ENCODE data around the gene BBS7.

Gene BBS7

GRCh38 chr4:121817006-121817405, 53.3 kb downstream of the BBS7 start:
- Histone ChIP-seq H3K9me3 (no peaks in the 10 kb centered on the region), H3K4me3 (ENCODE audit: low read depth in 1 of 2, low read length in 1 of 2) (no peak overlapping the region), H3K36me3 (peaks cover 56% of the 10 kb centered on the region), H3K27ac (no peak overlapping the region), H3K4me1 (ENCODE audit: control insufficient read depth in 1 of 2, insufficient read depth in 1 of 2, low read depth in 1 of 2, low read length in 1 of 2) (peaks cover 4 to 5% of the 10 kb centered on the region in 2 experiments), H3K27me3 (no peaks in the 10 kb centered on the region)
- no peak for TF ChIP-seq CTCF (IDR thresholded peaks at IDR 0.05)

- no peak for TF ChIP-seq CTCF (IDR thresholded peaks at IDR 0.05)
- Histone ChIP-seq H3K4me1 (ENCODE audit: control insufficient read depth in 1 of 2, insufficient read depth in 1 of 2, low read depth in 1 of 2, low read length in 1 of 2) (no peaks in the 10 kb centered on the region), H3K36me3 (peaks cover 76% of the 10 kb centered on the region), H3K27ac (no peak overlapping the region), H3K27me3 (no peaks in the 10 kb centered on the region), H3K9me3 (no peaks in the 10 kb centered on the region), H3K4me3 (ENCODE audit: low read depth in 1 of 2, low read length in 1 of 2) (no peak overlapping the region)
Observed at GRCh38 chr4:121814756-121815155, 55.5 kb downstream of the BBS7 start.

- Histone ChIP-seq H3K27ac (no peak overlapping the region), H3K4me1 (ENCODE audit: control insufficient read depth in 1 of 2, insufficient read depth in 1 of 2, low read depth in 1 of 2, low read length in 1 of 2) (no peaks in the 10 kb centered on the region), H3K27me3 (no peaks in the 10 kb centered on the region), H3K4me3 (ENCODE audit: low read depth in 1 of 2, low read length in 1 of 2) (no peak overlapping the region), H3K36me3 (peaks cover 69% of the 10 kb centered on the region), H3K9me3 (no peaks in the 10 kb centered on the region)
- no peak for TF ChIP-seq CTCF (IDR thresholded peaks at IDR 0.05)
Observed at GRCh38 chr4:121811122-121811521, 59.2 kb downstream of the BBS7 start.

- no peak for TF ChIP-seq CTCF (IDR thresholded peaks at IDR 0.05)
- Histone ChIP-seq H3K4me1 (ENCODE audit: control insufficient read depth in 1 of 2, insufficient read depth in 1 of 2, low read depth in 1 of 2, low read length in 1 of 2) (peaks cover 4 to 6% of the 10 kb centered on the region in 2 experiments), H3K9me3 (no peaks in the 10 kb centered on the region), H3K27me3 (no peaks in the 10 kb centered on the region), H3K36me3 (peaks cover 30% of the 10 kb centered on the region), H3K4me3 (ENCODE audit: low read depth in 1 of 2, low read length in 1 of 2) (no peak overlapping the region), H3K27ac (no peak overlapping the region)
Observed at GRCh38 chr4:121806411-121806810, 63.9 kb downstream of the BBS7 start.

GRCh38 chr4:121801715-121802075, 68.6 kb downstream of the BBS7 start:
- Histone ChIP-seq H3K9me3 (no peaks in the 10 kb centered on the region), H3K27me3 (peaks cover 6% of the 10 kb centered on the region), H3K4me3 (ENCODE audit: low read depth in 1 of 2, low read length in 1 of 2) (peak overlapping the region; percentile 69 to 82), H3K27ac (peak overlapping the region; percentile 87), H3K4me1 (ENCODE audit: control insufficient read depth in 1 of 2, insufficient read depth in 1 of 2, low read depth in 1 of 2, low read length in 1 of 2) (peaks cover 11 to 12% of the 10 kb centered on the region in 2 experiments), H3K36me3 (no peaks in the 10 kb centered on the region)
- TF ChIP-seq CTCF (IDR thresholded peaks at IDR 0.05) = no peak

Measured in neutrophil (primary cell).